GM21360 (cell line): ENCODE results near the gene PKD1L1.

Experiments
- ATAC-seq: cut with Tn5 transposase; IDR thresholded peaks from one replicate; pipeline ENCODE4 v1.9.1; 2021; ENCODE audit warnings: mild to moderate bottlenecking, moderate library complexity; ENCODE audit not compliant: unreplicated experiment

PKD1L1 gene

DNA sequence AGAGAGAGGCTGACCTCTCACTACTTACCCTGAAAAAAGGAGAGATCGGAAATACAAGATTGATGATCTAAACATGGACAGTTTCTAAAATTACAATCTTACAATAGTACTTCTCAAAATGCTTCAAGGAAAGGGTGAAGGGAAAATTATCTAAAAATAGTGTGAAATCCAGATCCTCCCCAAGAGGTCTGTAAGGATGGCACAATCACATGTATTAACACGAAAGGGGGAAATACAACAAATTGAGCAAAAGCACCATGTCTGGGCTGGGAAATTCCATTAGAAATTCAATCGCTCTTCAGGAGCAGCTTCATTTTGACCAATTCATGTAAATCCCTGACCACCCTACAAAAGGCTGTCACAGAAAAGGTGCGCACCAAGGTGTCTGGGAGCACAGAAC, 67.0 kb downstream of the PKD1L1 start:
- ATAC-seq, result no peak

DNA sequence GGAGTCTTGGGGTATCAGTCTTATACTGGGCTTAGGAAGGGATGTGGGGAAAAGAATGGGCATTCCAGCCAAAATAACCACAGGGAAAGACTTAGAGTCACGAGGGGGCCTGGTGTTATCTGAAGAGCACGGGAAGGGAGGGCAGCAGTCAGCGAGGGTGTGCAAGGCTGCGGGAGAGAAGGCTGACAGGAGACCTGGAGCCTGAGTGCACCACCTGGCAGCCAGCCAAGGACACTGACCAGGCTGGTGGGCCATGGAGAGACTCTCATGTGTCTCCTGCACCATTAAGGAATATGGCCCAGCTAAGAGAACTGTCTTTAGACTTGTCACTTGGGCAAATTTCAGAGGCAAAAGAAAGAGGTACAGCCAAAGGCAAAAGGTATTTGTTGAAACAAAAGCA, 69.6 kb downstream of the PKD1L1 start:
- ATAC-seq, result no peak

DNA sequence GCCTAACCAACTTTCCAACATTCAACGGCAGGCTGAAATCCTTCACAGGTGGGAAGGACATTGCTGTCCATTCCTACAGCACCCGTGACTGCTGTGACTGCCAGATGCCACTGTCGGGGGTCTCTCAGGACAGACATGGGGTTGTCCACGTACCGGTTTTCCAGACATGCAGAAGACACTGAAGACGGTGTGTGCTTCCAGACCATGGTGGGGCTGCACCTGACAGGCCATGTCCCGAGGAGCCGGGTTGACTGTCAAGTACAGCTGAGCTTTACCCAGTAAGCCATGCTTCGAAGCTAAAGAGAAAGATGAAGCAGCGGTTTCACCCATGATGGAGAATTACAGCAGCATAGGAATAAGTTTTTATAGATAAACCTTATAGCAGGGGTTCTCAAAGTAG, 70.9 kb downstream of the PKD1L1 start:
- ATAC-seq, result no peak

DNA sequence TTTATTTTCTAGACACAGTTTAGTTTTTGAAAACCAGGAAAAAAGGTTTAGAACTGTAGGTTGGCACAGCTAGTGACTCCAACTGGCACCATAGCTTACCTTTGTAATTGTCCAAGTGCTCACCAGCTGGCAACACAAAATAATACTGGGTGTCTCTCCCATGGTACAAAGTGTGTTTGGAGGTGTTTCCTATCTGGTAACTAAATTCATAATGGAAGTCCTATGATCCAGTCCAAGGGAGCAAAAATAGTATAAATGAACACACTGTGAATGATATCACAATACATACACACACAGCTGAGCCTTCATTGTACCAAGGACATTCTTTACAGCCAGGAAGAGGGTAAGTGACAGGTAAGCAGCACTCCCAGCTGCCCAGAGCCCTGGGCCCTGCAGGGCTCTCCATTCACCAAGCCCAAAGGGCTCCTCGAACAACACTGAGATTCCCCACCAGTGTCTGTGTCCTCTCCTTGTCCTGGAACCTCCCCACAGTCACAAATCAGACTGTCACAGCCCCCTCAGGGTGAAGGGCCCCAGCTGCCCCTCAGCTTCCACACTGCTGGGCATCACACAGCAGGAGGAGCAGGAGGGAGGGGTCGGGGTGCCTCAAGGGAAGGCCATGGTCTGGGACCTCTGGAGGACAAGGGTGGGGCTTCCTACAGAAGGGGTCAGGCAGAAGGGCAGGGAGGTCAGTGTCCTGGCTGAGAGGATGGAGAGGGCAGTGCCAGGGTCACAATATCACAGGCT, 72.1 kb downstream of the PKD1L1 start:
- no peak for ATAC-seq

GRCh38 chr7:47875406-47875805, 72.9 kb downstream of the PKD1L1 start:
- no peak for ATAC-seq

- ATAC-seq, result no peak
Observed at GRCh38 chr7:47873762-47874161, 74.5 kb downstream of the PKD1L1 start.

DNA sequence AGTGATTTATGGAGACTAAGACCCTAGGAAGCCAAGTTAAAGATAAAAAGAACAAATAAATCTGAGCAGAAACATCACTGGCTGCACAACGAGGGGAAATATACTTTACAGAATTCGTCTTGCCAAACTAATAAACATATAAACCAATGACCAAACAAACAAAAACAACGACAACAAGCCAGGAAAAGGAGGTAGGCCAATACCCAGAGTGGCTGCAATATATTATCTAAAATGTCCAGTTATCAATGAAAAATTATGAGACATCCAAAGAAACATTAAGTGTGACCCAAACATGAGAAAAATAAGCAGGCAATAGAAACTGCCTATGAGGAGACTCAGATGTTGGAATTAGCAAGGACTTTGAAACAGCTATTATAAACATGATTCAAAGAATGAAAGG, 81.0 kb downstream of the PKD1L1 start:
- ATAC-seq, result no peak

- no peak for ATAC-seq
Observed at GRCh38 chr7:47866120-47866519, 82.1 kb downstream of the PKD1L1 start.

GRCh38 chr7:47852330-47853245, 95.7 kb downstream of the PKD1L1 start:
- no peak for ATAC-seq

DNA sequence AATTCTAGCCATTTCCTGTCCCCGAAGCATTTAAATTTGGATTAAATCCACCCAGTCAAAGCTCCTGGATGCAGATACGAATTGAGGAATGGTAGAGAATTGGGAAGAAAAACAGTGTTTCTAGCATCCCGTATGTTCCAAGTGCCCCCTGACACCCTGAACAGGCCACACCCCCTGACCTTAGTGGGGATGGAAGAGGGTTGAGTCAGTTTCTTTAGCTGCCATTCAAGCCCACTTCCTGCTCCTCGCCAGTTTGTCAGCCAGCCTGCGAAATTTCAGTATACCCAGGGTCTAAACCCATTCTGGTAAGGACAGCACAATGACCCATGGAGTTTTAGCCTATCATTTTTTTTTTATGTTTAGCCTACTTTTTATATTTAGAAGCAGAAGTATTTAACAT, 101.1 kb downstream of the PKD1L1 start:
- no peak for ATAC-seq

- ATAC-seq, result no peak
Observed at GRCh38 chr7:47846138-47846836, 102.0 kb downstream of the PKD1L1 start.

GRCh38 chr7:47844311-47844710, 104.0 kb downstream of the PKD1L1 start:
- ATAC-seq, result no peak

DNA sequence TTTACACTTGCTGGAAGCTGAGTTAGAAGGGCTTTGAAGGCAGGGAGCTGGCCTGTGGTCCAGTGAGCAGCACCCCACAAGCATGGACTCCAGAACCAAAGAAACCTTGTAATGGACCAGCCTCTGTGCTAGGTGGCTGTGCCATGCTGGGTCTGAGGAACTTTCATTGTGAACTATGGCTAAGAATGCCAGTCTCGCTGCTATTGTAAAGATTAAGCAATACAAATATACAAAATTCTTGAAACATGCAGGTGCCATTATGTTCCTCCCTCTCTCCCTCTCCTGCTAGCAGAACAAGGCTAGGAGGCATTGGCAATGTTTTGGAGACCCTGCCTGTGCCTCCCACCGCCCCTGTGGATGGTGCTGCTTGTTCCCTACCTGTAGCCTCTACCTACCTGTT, 105.0 kb downstream of the PKD1L1 start:
- ATAC-seq, result no peak

DNA sequence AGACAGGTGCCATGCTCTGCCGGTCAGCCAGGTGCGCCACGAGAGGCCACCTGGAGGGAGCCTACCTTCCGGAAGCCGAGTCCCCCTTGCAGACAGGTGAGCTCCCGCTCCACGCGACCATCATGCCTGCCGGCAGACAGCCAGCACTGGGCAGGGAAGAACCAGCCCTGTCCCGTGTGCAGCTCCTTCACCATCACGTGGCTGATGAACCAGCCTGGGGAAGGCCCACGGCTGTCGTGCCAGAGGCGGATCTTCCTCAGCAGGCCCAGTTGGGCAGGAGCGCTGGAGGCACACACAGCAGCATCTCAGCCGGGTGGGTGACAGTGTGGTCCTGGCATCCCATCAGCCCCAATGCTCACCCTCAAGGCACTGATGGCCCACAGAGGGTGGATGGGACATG, 108.9 kb downstream of the PKD1L1 start:
- no peak for ATAC-seq

DNA sequence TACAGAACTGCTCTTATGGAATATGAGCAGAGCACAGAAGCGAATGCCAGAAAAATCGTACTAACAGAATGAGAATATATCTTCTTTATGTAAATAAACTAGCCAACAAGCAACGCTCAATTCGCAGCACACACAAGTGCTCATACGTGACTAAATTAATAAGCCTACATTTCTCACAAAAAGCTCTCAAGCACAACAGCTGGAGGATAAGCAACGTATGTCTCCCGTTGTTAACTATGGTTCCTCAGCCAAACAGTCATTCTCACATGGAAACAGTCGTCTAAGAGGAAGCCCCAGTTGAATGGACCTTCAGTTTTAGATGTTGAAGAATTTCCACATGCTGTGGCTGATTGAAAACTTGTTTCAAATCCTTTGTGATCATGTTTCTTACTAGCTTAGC, 110.4 kb downstream of the PKD1L1 start:
- no peak for ATAC-seq

DNA sequence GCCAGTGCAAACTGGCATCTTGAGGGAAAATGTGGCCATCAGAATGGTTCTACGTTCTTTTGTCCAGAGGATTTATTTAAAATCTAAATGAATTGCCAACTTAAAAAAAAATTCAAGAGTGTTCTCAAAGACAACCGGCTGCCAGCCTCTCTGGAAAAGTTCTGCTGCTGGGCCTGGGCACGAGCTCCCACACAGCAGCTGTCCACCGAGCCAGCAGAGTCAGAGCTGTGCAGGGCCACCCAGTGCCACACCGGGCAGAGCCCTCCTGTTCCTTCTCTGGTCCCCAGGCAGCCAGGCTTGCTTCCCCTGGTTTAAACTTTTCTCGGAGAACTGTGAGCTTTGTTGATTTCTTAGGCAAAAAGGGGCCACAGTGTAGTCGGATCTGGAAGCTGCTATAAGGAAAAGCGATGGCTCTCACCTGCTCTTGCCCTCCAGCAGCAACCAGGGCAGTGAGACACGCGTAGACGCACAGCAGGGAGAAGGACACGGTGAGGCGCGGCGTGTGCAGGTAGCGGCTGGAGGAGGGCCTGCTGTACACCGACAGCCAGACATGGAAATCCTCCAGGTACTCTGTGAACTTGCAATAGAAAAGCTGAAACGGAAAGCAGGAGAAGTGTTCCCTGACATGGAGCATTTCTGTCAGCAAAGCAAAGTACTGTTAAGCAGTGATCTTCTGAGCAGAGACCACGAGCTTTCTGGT, 111.6 kb downstream of the PKD1L1 start:
- no peak for ATAC-seq

DNA sequence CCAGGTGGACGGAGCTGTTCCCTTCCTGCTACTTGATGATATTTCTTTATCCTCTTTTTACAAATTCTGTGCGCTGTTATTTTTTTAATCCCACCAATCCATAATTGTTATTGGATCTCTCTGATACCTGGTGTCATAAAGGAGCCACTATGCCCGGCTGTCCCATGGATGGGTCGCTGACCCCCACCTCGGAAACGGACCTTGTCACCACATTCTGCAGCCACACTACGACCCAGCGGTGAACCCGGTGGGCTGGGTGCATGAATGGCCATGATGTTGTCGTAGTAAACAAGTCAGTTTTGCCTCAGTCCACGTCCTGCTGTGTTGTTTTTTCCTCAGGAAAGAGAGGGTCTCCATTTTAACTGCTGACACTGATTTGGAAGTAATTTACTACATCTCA, 112.2 kb downstream of the PKD1L1 start:
- no peak for ATAC-seq

- ATAC-seq, result no peak
Observed at GRCh38 chr7:47833211-47833610, 115.1 kb downstream of the PKD1L1 start.

GRCh38 chr7:47832105-47832715, 116.1 kb downstream of the PKD1L1 start:
- ATAC-seq, result no peak

GRCh38 chr7:47830015-47830414, 118.3 kb downstream of the PKD1L1 start:
- ATAC-seq, result no peak

GRCh38 chr7:47827871-47828270, 120.4 kb downstream of the PKD1L1 start:
- no peak for ATAC-seq
